ENCODE results near the gene DIP2B.

- TF ChIP-seq CTCF (IDR thresholded peaks at IDR 0.05; ENCODE audit: low read depth, low read length) (no peak), EZH2phosphoT487 (IDR thresholded peaks at IDR 0.05; ENCODE audit: low read depth) (no peak)
Observed at GRCh38 chr12:50784501-50784900, 279.7 kb downstream of the DIP2B start.

Data from OCI-LY3 (cell line).